Panc1 (cell line): ENCODE measurements around the gene ADGRL3. TPM values are rescaled to one million over a fixed set of nuclear protein-coding genes. Genes with fewer than 3 reads are reported as not detected.

Source experiments
- ATAC-seq: fragments of 200-7000 bp; cut with Tn5 transposase; 2 replicates; pipeline ENCODE4 v1.9.1; 2020; ENCODE audit warnings: mild to moderate bottlenecking, moderate library complexity
- BruUV-seq: library from RNA; stranded (reverse); fragments of 400-500 nt; replicated peaks from 2 replicates; lab custom pipeline; 2021; lab: Mats Ljungman, UMichigan
- CTCF ChIA-PET: fragments of 300-600 bp; sonication (Branson Sonifier 250); formaldehyde crosslinking; loops from one replicate; lab custom pipeline; 2022; ENCODE audit warnings: antibody characterized with exemption; lab: Charles Lee
- POLR2A ChIA-PET: fragments of 300-600 bp; sonication (Branson Sonifier 250); formaldehyde crosslinking; loops from one replicate; lab custom pipeline; 2022; ENCODE audit warnings: antibody characterized with exemption; lab: Charles Lee
- DNase-seq: peaks from one replicate; pipeline ENCODE4 v3.0.0-alpha.2; 2010; ENCODE audit warnings: low read depth, low spot score
- H3K27ac ChIP-seq: 2 replicates; pipeline ENCODE4 v1.5.1; 2011; ENCODE audit warnings: mild to moderate bottlenecking, low read length, inconsistent platforms
- H3K27me3 ChIP-seq: fragments of 200-500 bp; sonication (Bioruptor generic); 2 replicates; pipeline ENCODE4 v1.6.0; 2014; ENCODE audit warnings: low read length, inconsistent platforms; ENCODE audit not compliant: control insufficient read depth, insufficient read depth
- H3K36me3 ChIP-seq: fragments of 200-500 bp; sonication (Bioruptor generic); 2 replicates; pipeline ENCODE4 v1.5.1; 2014; ENCODE audit warnings: inconsistent platforms, mild to moderate bottlenecking, low read length, moderate library complexity; ENCODE audit not compliant: control insufficient read depth, insufficient read depth
- H3K4me1 ChIP-seq: 2 replicates; pipeline ENCODE4 v1.5.1; 2011; ENCODE audit warnings: inconsistent platforms, mild to moderate bottlenecking, low read length, moderate library complexity; ENCODE audit not compliant: control insufficient read depth, insufficient read depth
- H3K4me3 ChIP-seq, 2 experiments: 2 replicates each; pipeline ENCODE4 v1.5.1; 2011 to 2012; ENCODE audit warnings: low read depth in 2 of 2, low read length in 2 of 2, mild to moderate bottlenecking in 2 of 2, inconsistent platforms in 1 of 2, moderate library complexity in 1 of 2
- H3K9me3 ChIP-seq: fragments of 200-500 bp; sonication (Bioruptor generic); 2 replicates; pipeline ENCODE4 v1.5.1; 2014; ENCODE audit warnings: low read depth, mild to moderate bottlenecking, inconsistent platforms, low read length, moderate library complexity; ENCODE audit not compliant: control insufficient read depth, insufficient read depth
- CTCF ChIP-seq: fragments of 450-650 bp; IDR thresholded peaks from 2 replicates; pipeline ENCODE4 v1.5.1; 2017; ENCODE audit warnings: mild to moderate bottlenecking
- POLR2AphosphoS5 ChIP-seq: IDR thresholded peaks from 2 replicates; pipeline ENCODE4 v1.6.1; 2012; ENCODE audit warnings: mild to moderate bottlenecking, low read depth, low read length, moderate library complexity
- REST ChIP-seq, 2 experiments: IDR thresholded peaks; 2 replicates each; pipeline ENCODE4 v1.6.1; 2011 to 2012; ENCODE audit warnings: low read depth in 2 of 2, control low read depth in 1 of 2, low read length in 1 of 2, mild to moderate bottlenecking in 1 of 2, moderate library complexity in 1 of 2; ENCODE audit not compliant: insufficient read depth in 1 of 2
- SIN3A ChIP-seq: IDR thresholded peaks from 2 replicates; pipeline ENCODE4 v1.6.1; 2012; ENCODE audit warnings: low read depth, mild to moderate bottlenecking, low read length, moderate library complexity, borderline replicate concordance; ENCODE audit not compliant: insufficient read depth
- TCF7L2 ChIP-seq: IDR thresholded peaks from 2 replicates; pipeline ENCODE4 v1.6.1; 2011; ENCODE audit warnings: mild to moderate bottlenecking, low read depth, low read length, inconsistent platforms
- in situ Hi-C: cut with HindIII; loops from 2 replicates; pipeline ENCODE4 v1.10.0; 2016; ENCODE audit warnings: low sequenced_read_pairs, low pct_unique_long_range_greater_than_20kb
- intact Hi-C: fragments of 100-400 bp; cut with micrococcal nuclease; formaldehyde crosslinking; loops from one replicate; pipeline ENCODE4 v1.10.0; 2022; ENCODE audit not compliant: unreplicated experiment
- total RNA-seq: library from RNA; stranded (reverse); gene quantifications from one replicate; pipeline ENCODE4 v1.2.1, GENCODE V29; 2021; ENCODE audit not compliant: unreplicated experiment

The ADGRL3 gene
- total RNA-seq, 1 experiment from 2014 or later: 0.23 TPM

GRCh38 chr4:61605984-61606383 lies 405.9 kb downstream of the ADGRL3 start:
- no peak for ATAC-seq
- Histone ChIP-seq H3K9me3 (no peaks in the 10 kb centered on the region), H3K27ac (no peak overlapping the region), H3K4me3 (no peak overlapping the region), H3K4me1 (no peaks in the 10 kb centered on the region), H3K36me3 (no peaks in the 10 kb centered on the region), H3K27me3 (no peaks in the 10 kb centered on the region)
- POLR2A ChIA-PET: no interaction called here
- intact Hi-C loops: no loop called here
- CTCF ChIA-PET: no interaction called here
- in situ Hi-C loops: no loop called here
- no peak for DNase-seq
- no TSS peak for BruUV-seq
- TF ChIP-seq CTCF (no peak), SIN3A (no peak), REST (IDR thresholded peaks at IDR 0.05; ENCODE audit: insufficient read depth in 1 of 2, low read depth in 2 of 2, low read length in 1 of 2) (no peak), POLR2AphosphoS5 (no peak), TCF7L2 (no peak)

GRCh38 chr4:61614231-61614630 lies 414.1 kb downstream of the ADGRL3 start:
- Histone ChIP-seq H3K4me3 (no peak overlapping the region), H3K4me1 (no peaks in the 10 kb centered on the region), H3K27me3 (no peaks in the 10 kb centered on the region), H3K27ac (no peak overlapping the region), H3K9me3 (no peaks in the 10 kb centered on the region), H3K36me3 (no peaks in the 10 kb centered on the region)
- no TSS peak for BruUV-seq
- ChIA-PET POLR2A (no interaction called here), CTCF (no interaction called here)
- DNase-seq: no peak
- in situ Hi-C loops (no loop called here), intact Hi-C loops (no loop called here)
- ATAC-seq: no peak
- TF ChIP-seq SIN3A (no peak), REST (IDR thresholded peaks at IDR 0.05; ENCODE audit: insufficient read depth in 1 of 2, low read depth in 2 of 2, low read length in 1 of 2) (no peak), CTCF (no peak), TCF7L2 (no peak), POLR2AphosphoS5 (no peak)
